HFF-Myc (cell line): ENCODE data around the gene ADTRP.
"Not testable (repeated sequence)": the region's sequence is repeated elsewhere in the genome, so short reads cannot be mapped to it uniquely, and the experiment has no call there.

Source experiments
- DNase-seq: peaks from one replicate; pipeline ENCODE4 v3.0.0-alpha.2; 2011; ENCODE audit warnings: low read depth; ENCODE audit errors: extremely low read depth
- H3K4me3 ChIP-seq: replicated peaks from 2 replicates; pipeline ENCODE4 v1.5.1; 2011; ENCODE audit warnings: low read depth, mild to moderate bottlenecking, control low read depth, low read length
- TF ChIP-seq, protein P1 (sequence below): IDR thresholded peaks from 2 replicates; pipeline ENCODE4 v1.5.1; 2012; ENCODE audit warnings: mild to moderate bottlenecking, low read depth, low read length, control low read depth; ENCODE audit errors: missing control alignments

Gene ADTRP

DNA sequence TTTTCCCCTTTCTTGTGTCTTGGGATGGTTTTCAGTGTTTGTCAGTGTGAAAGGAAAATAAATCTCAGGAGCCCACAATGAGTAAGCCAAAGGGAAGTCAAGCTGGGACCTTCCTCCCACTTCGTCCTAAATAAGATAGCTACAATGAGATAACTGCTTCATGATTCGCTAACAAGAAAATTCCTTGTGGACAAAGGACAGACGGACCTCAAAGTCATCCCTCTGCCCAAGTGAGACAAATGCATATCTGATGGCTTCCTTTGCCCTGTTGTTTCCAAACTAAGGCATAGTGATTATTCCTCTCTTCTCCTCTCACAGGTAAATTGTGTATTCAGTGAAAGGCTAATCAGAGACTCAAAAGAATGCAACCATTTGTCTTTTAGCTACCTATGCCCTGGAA lies 26.1 kb upstream of the ADTRP start:
- H3K4me3 ChIP-seq = no peak overlapping the region
- DNase-seq = no peak
- TF ChIP-seq, protein P1, sequence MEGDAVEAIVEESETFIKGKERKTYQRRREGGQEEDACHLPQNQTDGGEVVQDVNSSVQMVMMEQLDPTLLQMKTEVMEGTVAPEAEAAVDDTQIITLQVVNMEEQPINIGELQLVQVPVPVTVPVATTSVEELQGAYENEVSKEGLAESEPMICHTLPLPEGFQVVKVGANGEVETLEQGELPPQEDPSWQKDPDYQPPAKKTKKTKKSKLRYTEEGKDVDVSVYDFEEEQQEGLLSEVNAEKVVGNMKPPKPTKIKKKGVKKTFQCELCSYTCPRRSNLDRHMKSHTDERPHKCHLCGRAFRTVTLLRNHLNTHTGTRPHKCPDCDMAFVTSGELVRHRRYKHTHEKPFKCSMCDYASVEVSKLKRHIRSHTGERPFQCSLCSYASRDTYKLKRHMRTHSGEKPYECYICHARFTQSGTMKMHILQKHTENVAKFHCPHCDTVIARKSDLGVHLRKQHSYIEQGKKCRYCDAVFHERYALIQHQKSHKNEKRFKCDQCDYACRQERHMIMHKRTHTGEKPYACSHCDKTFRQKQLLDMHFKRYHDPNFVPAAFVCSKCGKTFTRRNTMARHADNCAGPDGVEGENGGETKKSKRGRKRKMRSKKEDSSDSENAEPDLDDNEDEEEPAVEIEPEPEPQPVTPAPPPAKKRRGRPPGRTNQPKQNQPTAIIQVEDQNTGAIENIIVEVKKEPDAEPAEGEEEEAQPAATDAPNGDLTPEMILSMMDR = no peak

DNA sequence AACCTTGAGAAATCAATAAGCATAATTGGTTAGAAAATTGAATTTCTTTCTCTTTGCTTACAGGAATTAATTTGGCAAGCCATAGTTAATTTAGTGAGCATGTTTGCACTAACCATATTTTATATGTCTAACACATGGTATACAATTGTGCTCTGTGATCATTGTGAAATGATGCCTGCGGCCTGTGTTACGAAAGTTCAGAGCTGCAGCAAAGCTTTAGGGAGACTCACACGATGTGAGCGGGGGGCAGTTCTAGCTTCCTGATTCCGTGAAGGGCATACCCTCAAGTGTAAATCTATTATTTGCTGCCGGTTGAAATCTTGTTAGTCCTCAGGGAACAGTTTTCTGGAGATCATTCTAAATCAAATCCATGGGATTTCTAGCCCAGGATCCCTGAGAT lies 25.5 kb upstream of the ADTRP start:
- TF ChIP-seq, protein P1 = no peak
- H3K4me3 ChIP-seq = no peak overlapping the region
- no peak for DNase-seq

DNA sequence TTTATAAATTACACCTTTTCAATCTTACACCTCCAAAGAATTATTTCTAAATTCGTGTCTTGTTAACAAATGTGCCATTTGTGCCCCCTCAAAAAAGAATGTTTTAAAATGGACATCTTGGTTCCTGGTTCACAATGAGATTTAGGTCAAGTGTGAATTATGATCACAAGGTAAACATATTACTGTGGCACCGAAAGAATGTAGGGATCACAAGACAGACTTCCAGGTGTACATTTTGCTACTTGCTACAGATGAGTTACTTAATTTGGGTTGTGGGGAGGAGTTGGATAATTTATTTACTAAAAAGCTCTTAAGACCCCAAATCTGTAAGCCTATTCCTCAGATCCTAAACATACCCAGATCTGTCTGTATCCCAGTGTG lies 25.0 kb upstream of the ADTRP start:
- no peak for DNase-seq
- TF ChIP-seq, protein P1 = no peak
- no peak overlapping the region for H3K4me3 ChIP-seq

DNA sequence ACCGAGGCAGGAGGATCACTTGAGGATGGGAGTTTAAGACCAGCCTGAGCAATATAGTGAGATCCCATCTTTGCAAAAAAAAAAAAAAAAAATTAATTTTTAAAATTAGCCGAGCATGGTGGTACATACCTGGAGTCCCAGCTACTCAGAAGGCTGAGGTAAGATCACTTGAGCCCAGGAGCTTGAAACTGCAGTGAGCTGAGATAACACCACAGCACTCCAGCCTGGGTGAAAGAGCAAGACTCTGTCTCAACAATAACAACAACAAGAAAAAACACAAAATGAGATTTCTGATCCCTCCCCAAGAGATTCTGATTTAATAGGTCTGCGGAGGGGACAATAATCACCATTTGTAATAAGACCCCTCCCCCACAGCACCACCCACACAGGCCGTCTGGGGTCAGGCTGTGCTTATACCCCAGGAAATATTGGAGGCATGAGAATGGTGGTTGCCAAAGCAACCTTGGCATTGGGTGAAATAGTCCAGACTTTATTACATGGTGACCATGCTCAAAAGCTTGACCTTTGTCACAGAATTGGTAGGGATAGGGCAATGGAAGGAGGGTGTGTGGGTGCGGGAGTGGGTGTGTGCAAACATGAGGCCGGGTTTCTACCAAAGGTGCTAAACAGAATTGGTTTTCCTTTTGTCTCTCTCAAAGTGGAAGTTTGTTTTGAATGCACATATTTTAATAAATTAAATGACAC lies 24.4 kb upstream of the ADTRP start:
- TF ChIP-seq, protein P1 = no peak
- H3K4me3 ChIP-seq = no peak overlapping the region
- DNase-seq = no peak

DNA sequence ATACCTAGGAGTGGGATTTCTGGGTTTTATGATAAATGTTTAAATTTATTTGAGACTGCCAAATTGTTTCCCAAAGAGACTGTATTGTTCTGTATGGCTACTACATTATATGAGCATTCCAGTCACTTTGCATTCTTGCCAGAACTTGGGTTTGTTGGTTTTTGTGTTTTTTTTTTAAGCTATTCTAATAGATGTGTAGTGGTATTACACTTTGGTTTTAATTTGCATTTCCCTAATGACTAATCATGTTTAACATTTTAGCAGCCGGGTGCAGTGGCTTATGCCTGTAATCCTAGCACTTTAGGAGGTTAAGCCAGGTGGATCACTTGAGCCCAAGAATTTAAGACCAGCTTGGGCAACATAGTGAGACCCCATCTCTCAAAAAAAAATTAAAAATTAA lies 21.9 kb upstream of the ADTRP start:
- not testable (repeated sequence) for DNase-seq, H3K4me3 ChIP-seq

DNA sequence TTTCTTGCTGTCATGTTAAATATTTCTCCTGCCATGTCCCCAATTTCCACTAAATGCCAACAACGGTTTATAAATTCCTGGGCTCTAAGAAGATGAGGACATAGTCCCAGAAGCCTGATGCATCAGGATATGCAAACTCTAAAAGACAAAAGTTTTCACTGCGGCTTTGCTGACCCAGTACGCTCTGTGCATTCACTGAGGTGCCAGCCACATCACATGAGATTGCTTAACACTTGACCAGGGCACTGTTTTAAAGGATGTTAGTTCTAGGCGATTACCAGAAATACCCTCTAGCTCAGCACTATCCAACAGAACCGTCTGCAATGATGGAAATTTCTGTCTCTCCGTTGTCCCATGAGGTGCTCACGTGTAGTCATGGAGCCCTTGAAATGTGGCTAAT lies 19.9 kb upstream of the ADTRP start:
- TF ChIP-seq, protein P1 = no peak

DNA sequence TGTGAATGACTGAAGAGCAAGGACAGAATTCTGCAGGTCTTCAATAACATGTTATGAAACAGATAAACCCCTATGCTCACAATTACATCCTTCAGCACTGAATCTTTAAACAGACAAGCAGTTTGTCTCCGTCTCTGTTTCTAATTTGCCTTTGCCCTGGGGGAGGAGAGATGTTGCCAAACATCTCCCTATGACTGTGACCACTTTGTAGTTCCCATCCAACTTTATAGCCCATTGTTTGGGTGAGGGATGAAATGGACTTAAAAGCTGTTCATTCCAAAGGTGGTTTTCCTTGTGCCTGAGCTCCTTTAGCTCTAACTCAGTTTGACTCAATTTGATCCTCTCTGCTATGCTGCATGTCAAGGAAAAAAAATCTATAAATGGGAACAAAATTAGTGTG lies 19.5 kb upstream of the ADTRP start:
- DNase-seq = no peak
- TF ChIP-seq, protein P1 = no peak
- no peak overlapping the region for H3K4me3 ChIP-seq

More for the DNA sequence above, 19.9 kb upstream of the ADTRP start:
- H3K4me3 ChIP-seq = no peak overlapping the region
- no peak for DNase-seq
